Fibroblast of lung (primary cell): ENCODE results near the gene CFAP221. TPM values are rescaled to one million over a fixed set of nuclear protein-coding genes. Genes with fewer than 3 reads are reported as not detected.

Experiments
- DNase-seq, 2 donors: peaks; one replicate each; pipeline versions ENCODE4 v3.0.0 to v3.0.0-alpha.2; 2010; ENCODE audit warnings: low read depth in 2 of 2
- H2AFZ ChIP-seq: 2 replicates; pipeline ENCODE4 v1.5.1; 2012; ENCODE audit warnings: low read length, control low read depth, inconsistent platforms
- H3K27ac ChIP-seq: 2 replicates; pipeline ENCODE4 v1.5.1; 2011; ENCODE audit warnings: low read length, control low read depth; ENCODE audit not compliant: insufficient read depth
- H3K27me3 ChIP-seq: 2 replicates; pipeline ENCODE4 v1.5.1; 2011; ENCODE audit warnings: mild to moderate bottlenecking, low read length; ENCODE audit not compliant: control insufficient read depth, insufficient read depth
- H3K36me3 ChIP-seq: 2 replicates; pipeline ENCODE4 v1.5.1; 2011; ENCODE audit warnings: low read length; ENCODE audit not compliant: control insufficient read depth, insufficient read depth
- H3K4me1 ChIP-seq: 2 replicates; pipeline ENCODE4 v1.5.1; 2011; ENCODE audit warnings: low read length; ENCODE audit not compliant: control insufficient read depth, insufficient read depth; ENCODE audit errors: extremely low read depth
- H3K4me2 ChIP-seq: 2 replicates; pipeline ENCODE4 v1.5.1; 2011; ENCODE audit warnings: low read length, control low read depth; ENCODE audit not compliant: insufficient read depth; ENCODE audit errors: extremely low read depth
- H3K4me3 ChIP-seq, 4 experiments: fragments of 200-600 bp in 1 of 4; sonication (generic) in 1 of 4; replicated peaks in 1 of 4; 2 replicates each; pipeline ENCODE4 v1.5.1; 2011 to 2016; ENCODE audit warnings: low read length in 4 of 4, low read depth in 3 of 4, mild to moderate bottlenecking in 3 of 4, control low read depth in 2 of 4, inconsistent platforms in 1 of 4, mixed read lengths in 1 of 4; ENCODE audit not compliant: insufficient read depth in 1 of 4; ENCODE audit errors: control extremely low read depth in 1 of 4
- H3K79me2 ChIP-seq: 2 replicates; pipeline ENCODE4 v1.5.1; 2012; ENCODE audit warnings: mild to moderate bottlenecking, low read length, inconsistent platforms; ENCODE audit not compliant: control insufficient read depth, insufficient read depth
- H3K9ac ChIP-seq: 2 replicates; pipeline ENCODE4 v1.5.1; 2011; ENCODE audit warnings: mild to moderate bottlenecking, low read length, control low read depth; ENCODE audit not compliant: insufficient read depth
- H3K9me3 ChIP-seq: 2 replicates; pipeline ENCODE4 v1.5.1; 2012; ENCODE audit warnings: low read depth, low read length; ENCODE audit not compliant: control insufficient read depth, insufficient read depth
- H4K20me1 ChIP-seq: 2 replicates; pipeline ENCODE4 v1.5.1; 2011; ENCODE audit warnings: low read length; ENCODE audit not compliant: control insufficient read depth, insufficient read depth; ENCODE audit errors: extremely low read depth
- EZH2 ChIP-seq: IDR thresholded peaks from 2 replicates; pipeline ENCODE4 v1.5.1; 2012; ENCODE audit warnings: low read length, control low read depth, mild to moderate bottlenecking; ENCODE audit errors: missing control alignments
- polyA plus RNA-seq, 2 donors: library from polyadenylated mRNA; depleted of rRNA in 1 of 2; stranded (reverse) in 1 of 2; unstranded in 1 of 2; fragments of >200 nt; gene quantifications; 2 replicates each; pipeline ENCODE4 v1.2.1, GENCODE V29; 2011 to 2012; ENCODE audit warnings: missing spikeins in 1 of 2
- total RNA-seq: library from RNA; depleted of rRNA; stranded (reverse); fragments of >200 nt; gene quantifications from 2 replicates; pipeline ENCODE4 v1.2.1, GENCODE V29; 2014
- TF ChIP-seq, protein P1 (sequence below), 2 donors: IDR thresholded peaks in 1 of 2; conservative IDR thresholded peaks in 1 of 2; 1 replicate in 1 of 2; 2 replicates in 1 of 2; pipeline ENCODE4 v1.5.1; 2011 to 2012; ENCODE audit warnings: low read length in 2 of 2, control low read depth in 1 of 2, inconsistent platforms in 1 of 2, low read depth in 1 of 2, mild to moderate bottlenecking in 1 of 2

Gene CFAP221
- total and polyA plus RNA-seq, 2 donors (not counting 1 experiment from before 2014, with no cell fraction given): 0.07 TPM; not detected in 1

DNA sequence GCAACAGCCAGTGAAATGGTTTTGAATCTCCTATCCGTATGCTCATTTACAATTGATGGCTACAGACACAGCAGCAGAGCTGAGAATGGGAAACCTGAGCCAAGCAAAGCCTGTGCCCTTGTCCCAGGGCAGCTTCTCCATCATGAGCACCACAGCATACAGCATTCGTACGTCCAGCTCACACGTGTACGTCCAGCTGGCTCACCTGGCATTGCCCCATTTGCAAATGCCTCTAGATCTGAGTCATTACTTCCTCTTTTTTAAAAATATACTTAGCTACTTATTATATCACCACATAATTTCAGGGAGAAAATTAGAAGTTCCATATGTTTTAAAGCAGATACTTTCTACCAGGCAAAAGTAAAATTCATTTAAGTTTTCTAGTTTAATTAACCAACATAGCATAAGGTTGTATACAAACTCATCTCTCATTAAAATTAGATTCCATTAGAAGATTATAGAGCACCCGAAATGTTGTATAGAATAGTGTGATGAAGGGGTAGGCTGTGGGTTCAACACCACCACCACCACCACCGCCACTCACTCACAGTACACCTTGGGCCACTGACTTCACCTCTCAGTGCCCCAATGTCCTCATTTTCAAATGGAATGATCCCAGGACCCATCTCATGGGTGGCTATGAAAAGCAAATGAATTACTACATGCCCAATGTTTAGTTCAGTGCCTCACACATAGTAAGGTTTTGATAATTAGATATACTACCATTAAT, 103.4 kb downstream of the CFAP221 start:
- Histone ChIP-seq H3K4me1 (no peaks in the 10 kb centered on the region), H3K27ac (no peak overlapping the region)
- DNase-seq: peak; percentile 69 to 87

DNA sequence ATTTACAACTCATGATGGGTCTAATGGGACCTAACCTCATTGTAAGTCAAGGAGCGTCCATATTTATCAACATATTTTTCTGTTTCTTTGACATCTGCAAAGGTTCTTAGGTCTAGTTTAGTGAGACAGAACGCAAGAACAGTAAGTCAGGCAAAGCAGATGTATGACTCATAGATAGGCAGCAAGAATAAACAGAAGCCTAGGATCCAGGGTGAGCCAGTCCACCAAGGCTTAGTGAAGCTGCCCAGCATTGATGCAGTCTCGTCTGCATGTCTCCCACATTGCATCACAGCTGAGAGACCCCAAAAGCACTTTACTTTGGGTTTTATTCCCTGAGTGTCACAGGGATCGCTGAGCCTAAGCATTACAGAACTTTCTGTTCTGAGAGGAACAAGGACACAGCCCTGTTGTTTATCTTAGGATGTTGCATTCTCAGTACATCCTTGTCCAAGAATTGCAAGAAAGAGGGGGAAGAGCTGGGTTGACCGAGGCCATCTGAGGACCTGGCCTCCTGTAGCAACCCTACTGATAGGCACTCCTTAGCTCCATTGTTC, 105.2 kb downstream of the CFAP221 start:
- Histone ChIP-seq H3K4me3 (no peak overlapping the region), H3K27me3 (no peaks in the 10 kb centered on the region), H4K20me1 (no peaks in the 10 kb centered on the region), H3K79me2 (no peaks in the 10 kb centered on the region), H2AFZ (no peak overlapping the region), H3K4me2 (no peak overlapping the region), H3K9ac (no peak overlapping the region), H3K9me3 (no peaks in the 10 kb centered on the region), H3K27ac (no peak overlapping the region), H3K36me3 (no peaks in the 10 kb centered on the region), H3K4me1 (no peaks in the 10 kb centered on the region)
- no peak for TF ChIP-seq EZH2
- TF ChIP-seq, protein P1, sequence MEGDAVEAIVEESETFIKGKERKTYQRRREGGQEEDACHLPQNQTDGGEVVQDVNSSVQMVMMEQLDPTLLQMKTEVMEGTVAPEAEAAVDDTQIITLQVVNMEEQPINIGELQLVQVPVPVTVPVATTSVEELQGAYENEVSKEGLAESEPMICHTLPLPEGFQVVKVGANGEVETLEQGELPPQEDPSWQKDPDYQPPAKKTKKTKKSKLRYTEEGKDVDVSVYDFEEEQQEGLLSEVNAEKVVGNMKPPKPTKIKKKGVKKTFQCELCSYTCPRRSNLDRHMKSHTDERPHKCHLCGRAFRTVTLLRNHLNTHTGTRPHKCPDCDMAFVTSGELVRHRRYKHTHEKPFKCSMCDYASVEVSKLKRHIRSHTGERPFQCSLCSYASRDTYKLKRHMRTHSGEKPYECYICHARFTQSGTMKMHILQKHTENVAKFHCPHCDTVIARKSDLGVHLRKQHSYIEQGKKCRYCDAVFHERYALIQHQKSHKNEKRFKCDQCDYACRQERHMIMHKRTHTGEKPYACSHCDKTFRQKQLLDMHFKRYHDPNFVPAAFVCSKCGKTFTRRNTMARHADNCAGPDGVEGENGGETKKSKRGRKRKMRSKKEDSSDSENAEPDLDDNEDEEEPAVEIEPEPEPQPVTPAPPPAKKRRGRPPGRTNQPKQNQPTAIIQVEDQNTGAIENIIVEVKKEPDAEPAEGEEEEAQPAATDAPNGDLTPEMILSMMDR (conservative IDR thresholded peaks at IDR 0.05 in 1 of 2, IDR thresholded peaks at IDR 0.05 in 1 of 2; ENCODE audit: low read depth in 1 of 2, low read length in 2 of 2): no peak
- peak; percentile 52 to 68 for DNase-seq

More for the DNA sequence above, 103.4 kb downstream of the CFAP221 start:
- no peaks in the 10 kb centered on the region for H3K27me3 ChIP-seq
- no peaks in the 10 kb centered on the region for H4K20me1 ChIP-seq
- TF ChIP-seq EZH2: no peak
- TF ChIP-seq, protein P1 (conservative IDR thresholded peaks at IDR 0.05 in 1 of 2, IDR thresholded peaks at IDR 0.05 in 1 of 2; ENCODE audit: low read depth in 1 of 2, low read length in 2 of 2): no peak
- no peaks in the 10 kb centered on the region for H3K79me2 ChIP-seq
- H2AFZ ChIP-seq: no peak overlapping the region
- no peaks in the 10 kb centered on the region for H3K9me3 ChIP-seq
- H3K4me3 ChIP-seq: no peak overlapping the region
- H3K9ac ChIP-seq: no peak overlapping the region
- H3K4me2 ChIP-seq: no peak overlapping the region
- no peaks in the 10 kb centered on the region for H3K36me3 ChIP-seq

DNA sequence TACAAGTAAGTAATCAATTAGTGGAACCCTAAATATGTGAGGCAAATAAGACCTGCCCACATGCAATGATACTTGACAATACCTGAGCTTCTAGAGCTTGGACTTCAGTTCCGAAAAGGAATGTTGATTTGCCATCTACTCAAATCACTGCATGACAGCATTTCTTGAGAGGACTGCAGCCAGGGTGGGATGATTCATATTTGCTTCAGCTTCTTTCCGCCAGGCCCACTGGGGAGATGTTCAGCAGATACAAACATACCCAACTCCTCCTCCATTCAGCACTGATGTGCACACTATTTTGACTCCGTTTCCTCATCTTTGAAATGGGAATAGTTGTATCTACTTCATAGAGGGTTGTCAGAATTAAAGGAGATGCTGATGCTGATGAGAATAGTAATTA, 106.0 kb downstream of the CFAP221 start:
- Histone ChIP-seq H3K27ac (no peak overlapping the region), H2AFZ (no peak overlapping the region), H3K4me3 (no peak overlapping the region), H3K9me3 (no peaks in the 10 kb centered on the region), H3K79me2 (no peaks in the 10 kb centered on the region), H4K20me1 (no peaks in the 10 kb centered on the region), H3K27me3 (no peaks in the 10 kb centered on the region), H3K4me2 (no peak overlapping the region), H3K4me1 (no peaks in the 10 kb centered on the region), H3K36me3 (no peaks in the 10 kb centered on the region), H3K9ac (no peak overlapping the region)
- TF ChIP-seq, protein P1 (conservative IDR thresholded peaks at IDR 0.05 in 1 of 2, IDR thresholded peaks at IDR 0.05 in 1 of 2; ENCODE audit: low read depth in 1 of 2, low read length in 2 of 2): no peak
- TF ChIP-seq EZH2: no peak
- DNase-seq: peak in 1 of 2 donors; percentile 49
